AG04449 (cell line): ENCODE data around the gene SCP2D1.
"Not testable (repeated sequence)": the region's sequence is repeated elsewhere in the genome, so short reads cannot be mapped to it uniquely, and the experiment has no call there.

Experiments
- CTCF ChIA-PET: fragments of 350-600 bp; formaldehyde crosslinking; extraction: SDS; loops from one replicate; lab custom pipeline; 2021; ENCODE audit warnings: antibody characterized with exemption; lab: Yijun Ruan, JAX
- POLR2A ChIA-PET: fragments of 400-600, 350-600 bp; formaldehyde crosslinking; extraction: SDS; loops from one replicate; lab custom pipeline; 2020; ENCODE audit warnings: antibody characterized with exemption, inconsistent platforms; lab: Yijun Ruan, JAX
- DNase-seq: peaks from one replicate; pipeline ENCODE4 v3.0.0-alpha.2; 2010; ENCODE audit warnings: low read depth, low spot score
- H3K4me3 ChIP-seq: 2 replicates; pipeline ENCODE4 v1.5.1; 2011; ENCODE audit warnings: low read depth, mild to moderate bottlenecking, control low read depth, low read length
- CTCF ChIP-seq: IDR thresholded peaks from one replicate; pipeline ENCODE4 v1.5.1; 2011; ENCODE audit warnings: mild to moderate bottlenecking, moderate library complexity, low read length, control low read depth, inconsistent platforms; ENCODE audit not compliant: insufficient read depth; ENCODE audit errors: missing control alignments

SCP2D1 gene

GRCh38 chr20:18780385-18781130 is 33.0 kb upstream of the SCP2D1 start:
- no peak for DNase-seq
- no peak for TF ChIP-seq CTCF
- ChIA-PET CTCF (no interaction called here), POLR2A (no interaction called here)
- no peak overlapping the region for H3K4me3 ChIP-seq

GRCh38 chr20:18781509-18781908 is 32.1 kb upstream of the SCP2D1 start:
- H3K4me3 ChIP-seq: no peak overlapping the region
- CTCF ChIA-PET: no interaction called here
- POLR2A ChIA-PET: no interaction called here
- DNase-seq: no peak
- no peak for TF ChIP-seq CTCF

DNA sequence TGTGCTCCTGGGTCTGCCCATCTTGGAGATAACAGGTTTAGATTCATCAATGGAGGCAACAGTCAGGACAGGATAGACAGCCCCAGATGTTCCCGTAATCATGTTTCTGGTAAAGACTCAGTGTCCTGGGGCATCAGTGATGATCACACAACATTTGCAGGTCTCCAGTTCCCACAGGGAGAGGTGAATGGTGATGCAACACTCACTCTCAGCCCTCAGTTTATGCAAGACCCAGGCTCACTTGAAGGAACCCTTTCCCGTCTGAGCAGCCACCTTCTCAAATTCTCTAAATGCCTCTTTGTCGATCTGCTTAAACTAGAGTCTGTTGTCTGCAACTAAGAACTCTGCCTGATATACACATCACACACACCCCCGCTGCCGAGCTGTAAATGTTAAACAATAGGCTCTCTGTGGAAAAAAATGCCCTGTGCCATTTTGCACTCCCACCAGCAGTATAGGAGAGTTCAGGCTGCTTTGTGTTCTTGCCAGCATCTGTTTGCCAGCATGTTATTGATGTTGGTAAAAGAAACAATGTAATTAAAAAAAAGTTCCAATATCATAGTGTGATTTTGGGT is 30.1 kb upstream of the SCP2D1 start:
- DNase-seq: no peak
- CTCF ChIA-PET: interaction anchor here (1.4 kb wide), 1 partner anchor 151 kb away, joined by 3 read pairs; no protein-coding TSS in a partner anchor
- POLR2A ChIA-PET: no interaction called here
- no peak for TF ChIP-seq CTCF
- H3K4me3 ChIP-seq: no peak overlapping the region

DNA sequence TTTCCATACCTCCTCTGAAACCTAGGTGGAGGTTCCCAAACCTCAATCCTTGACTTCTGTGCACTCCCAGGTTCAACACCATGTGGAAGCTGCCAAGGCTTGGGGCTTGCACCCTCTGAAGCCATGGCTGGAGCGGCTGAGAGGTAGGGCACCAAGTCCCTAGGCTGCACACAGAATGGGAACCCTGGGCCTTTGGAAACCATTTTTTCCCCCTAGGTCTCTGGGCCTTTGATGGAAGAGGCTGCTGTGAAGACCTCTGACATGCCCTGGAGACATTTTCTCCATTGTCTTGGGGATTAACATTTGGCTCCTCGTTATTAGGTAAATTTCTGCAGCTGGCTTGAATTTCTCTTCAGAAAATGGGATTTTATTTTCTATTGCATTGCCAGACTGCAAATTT is 26.5 kb upstream of the SCP2D1 start:
- CTCF ChIA-PET, DNase-seq, H3K4me3 ChIP-seq, POLR2A ChIA-PET: not testable (repeated sequence)

GRCh38 chr20:18788021-18788420 is 25.6 kb upstream of the SCP2D1 start:
- no peak overlapping the region for H3K4me3 ChIP-seq
- ChIA-PET CTCF (no interaction called here), POLR2A (no interaction called here)
- no peak for DNase-seq
- TF ChIP-seq CTCF: no peak

GRCh38 chr20:18790787-18791186 is 22.8 kb upstream of the SCP2D1 start:
- ChIA-PET CTCF (no interaction called here), POLR2A (no interaction called here)
- TF ChIP-seq CTCF: no peak

More at GRCh38 chr20:18790787-18791186, 22.8 kb upstream of the SCP2D1 start:
- DNase-seq: no peak
- H3K4me3 ChIP-seq: no peak overlapping the region
